MM.1S (cell line): ENCODE results near the gene MYH8.

Experiments
- DNase-seq: peaks from one replicate; pipeline ENCODE4 v3.0.0-alpha.2; 2015
- H2AFZ ChIP-seq: fragments of 300-600 bp; sonication (generic); 2 replicates; pipeline ENCODE4 v1.6.0; 2016; ENCODE audit warnings: antibody characterized with exemption, low read length
- H3F3A ChIP-seq: fragments of 300-600 bp; sonication (generic); 2 replicates; pipeline ENCODE4 v1.6.1; 2016; ENCODE audit warnings: mild to moderate bottlenecking, antibody characterized with exemption, low read length, moderate library complexity, mixed read lengths; ENCODE audit not compliant: insufficient read depth
- H3K27ac ChIP-seq: fragments of 300-600 bp; sonication (generic); 2 replicates; pipeline ENCODE4 v1.5.1; 2016; ENCODE audit warnings: mild to moderate bottlenecking, low read length
- H3K27me3 ChIP-seq: fragments of 300-600 bp; sonication (generic); replicated peaks from 2 replicates; pipeline ENCODE4 v1.6.0; 2016; ENCODE audit warnings: low read length; ENCODE audit not compliant: insufficient read depth
- H3K36me3 ChIP-seq: fragments of 300-600 bp; sonication (generic); replicated peaks from 2 replicates; pipeline ENCODE4 v1.6.1; 2016; ENCODE audit warnings: mild to moderate bottlenecking, low read length, mixed read lengths; ENCODE audit not compliant: insufficient read depth
- H3K4me1 ChIP-seq: fragments of 300-600 bp; sonication (generic); 2 replicates; pipeline ENCODE4 v1.6.1; 2016; ENCODE audit warnings: low read length, mixed read lengths
- H3K4me2 ChIP-seq: fragments of 300-600 bp; sonication (generic); 2 replicates; pipeline ENCODE4 v1.6.0; 2016; ENCODE audit warnings: low read depth, low read length
- H3K4me3 ChIP-seq: fragments of 300-600 bp; sonication (generic); 2 replicates; pipeline ENCODE4 v1.5.1; 2016; ENCODE audit warnings: low read length, mixed read lengths
- H3K79me2 ChIP-seq: fragments of 300-600 bp; sonication (generic); 2 replicates; pipeline ENCODE4 v1.6.1; 2016; ENCODE audit warnings: mixed run types, low read length, mixed read lengths
- H3K9ac ChIP-seq: fragments of 300-600 bp; sonication (generic); 2 replicates; pipeline ENCODE4 v1.6.1; 2016; ENCODE audit warnings: low read length, mixed read lengths
- H3K9me2 ChIP-seq: fragments of 300-600 bp; sonication (generic); replicated peaks from 2 replicates; pipeline ENCODE4 v1.6.1; 2016; ENCODE audit warnings: mild to moderate bottlenecking, low read length, mixed read lengths; ENCODE audit not compliant: insufficient read depth
- H3K9me3 ChIP-seq: fragments of 300-600 bp; sonication (generic); replicated peaks from 2 replicates; pipeline ENCODE4 v1.6.1; 2016; ENCODE audit warnings: mild to moderate bottlenecking, low read length, mixed read lengths; ENCODE audit not compliant: insufficient read depth
- H4K20me1 ChIP-seq: fragments of 300-600 bp; sonication (generic); 2 replicates; pipeline ENCODE4 v1.6.1; 2016; ENCODE audit warnings: mild to moderate bottlenecking, low read length, moderate library complexity, mixed read lengths; ENCODE audit not compliant: insufficient read depth
- EZH2 ChIP-seq: fragments of 300-600 bp; sonication (generic); optimal IDR thresholded peaks from 2 replicates; pipeline ENCODE3; 2017; ENCODE audit warnings: low read depth, mild to moderate bottlenecking, antibody characterized with exemption, low read length, mixed read lengths
- EZH2phosphoT487 ChIP-seq: fragments of 300-600 bp; sonication (generic); IDR thresholded peaks from 2 replicates; pipeline ENCODE4 v1.6.1; 2018; ENCODE audit warnings: antibody characterized with exemption, low read length
- TF ChIP-seq, protein P1 (sequence below): fragments of 300-600 bp; sonication (generic); IDR thresholded peaks from 2 replicates; pipeline ENCODE4 v1.5.1; 2016; ENCODE audit warnings: antibody characterized with exemption, low read length, mixed read lengths

MYH8 gene

DNA sequence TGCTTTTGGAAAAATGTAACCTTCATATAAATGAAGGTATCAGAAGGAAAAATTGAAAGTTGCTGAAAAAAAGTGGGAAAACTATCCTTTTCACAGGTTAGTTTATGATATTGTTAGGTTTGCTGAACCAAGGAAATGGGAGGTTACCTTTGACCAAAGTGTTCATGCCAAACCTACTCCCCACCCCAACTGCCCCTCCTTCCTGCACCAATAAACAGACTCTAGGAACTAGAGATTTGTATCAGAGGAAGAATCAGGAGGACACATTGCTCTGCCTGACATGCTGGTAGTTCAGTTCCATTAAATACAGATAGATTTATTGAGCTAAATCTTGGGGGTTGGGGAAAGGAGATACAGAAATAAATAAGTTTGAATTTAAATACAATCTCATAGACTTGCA, 18.2 kb downstream of the MYH8 start:
- Histone ChIP-seq H3K9me2 (no peaks in the 10 kb centered on the region), H3K79me2 (no peaks in the 10 kb centered on the region), H3K9me3 (no peaks in the 10 kb centered on the region), H3K4me3 (no peak overlapping the region), H3K4me1 (no peaks in the 10 kb centered on the region), H3K27ac (no peak overlapping the region), H3K4me2 (no peak overlapping the region), H3F3A (no peaks in the 10 kb centered on the region), H3K36me3 (no peaks in the 10 kb centered on the region), H2AFZ (no peak overlapping the region), H4K20me1 (no peaks in the 10 kb centered on the region), H3K27me3 (no peaks in the 10 kb centered on the region), H3K9ac (no peak overlapping the region)
- DNase-seq = no peak
- TF ChIP-seq EZH2 = no peak
- TF ChIP-seq, protein P1, sequence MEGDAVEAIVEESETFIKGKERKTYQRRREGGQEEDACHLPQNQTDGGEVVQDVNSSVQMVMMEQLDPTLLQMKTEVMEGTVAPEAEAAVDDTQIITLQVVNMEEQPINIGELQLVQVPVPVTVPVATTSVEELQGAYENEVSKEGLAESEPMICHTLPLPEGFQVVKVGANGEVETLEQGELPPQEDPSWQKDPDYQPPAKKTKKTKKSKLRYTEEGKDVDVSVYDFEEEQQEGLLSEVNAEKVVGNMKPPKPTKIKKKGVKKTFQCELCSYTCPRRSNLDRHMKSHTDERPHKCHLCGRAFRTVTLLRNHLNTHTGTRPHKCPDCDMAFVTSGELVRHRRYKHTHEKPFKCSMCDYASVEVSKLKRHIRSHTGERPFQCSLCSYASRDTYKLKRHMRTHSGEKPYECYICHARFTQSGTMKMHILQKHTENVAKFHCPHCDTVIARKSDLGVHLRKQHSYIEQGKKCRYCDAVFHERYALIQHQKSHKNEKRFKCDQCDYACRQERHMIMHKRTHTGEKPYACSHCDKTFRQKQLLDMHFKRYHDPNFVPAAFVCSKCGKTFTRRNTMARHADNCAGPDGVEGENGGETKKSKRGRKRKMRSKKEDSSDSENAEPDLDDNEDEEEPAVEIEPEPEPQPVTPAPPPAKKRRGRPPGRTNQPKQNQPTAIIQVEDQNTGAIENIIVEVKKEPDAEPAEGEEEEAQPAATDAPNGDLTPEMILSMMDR = no peak
- no peak for TF ChIP-seq EZH2phosphoT487

DNA sequence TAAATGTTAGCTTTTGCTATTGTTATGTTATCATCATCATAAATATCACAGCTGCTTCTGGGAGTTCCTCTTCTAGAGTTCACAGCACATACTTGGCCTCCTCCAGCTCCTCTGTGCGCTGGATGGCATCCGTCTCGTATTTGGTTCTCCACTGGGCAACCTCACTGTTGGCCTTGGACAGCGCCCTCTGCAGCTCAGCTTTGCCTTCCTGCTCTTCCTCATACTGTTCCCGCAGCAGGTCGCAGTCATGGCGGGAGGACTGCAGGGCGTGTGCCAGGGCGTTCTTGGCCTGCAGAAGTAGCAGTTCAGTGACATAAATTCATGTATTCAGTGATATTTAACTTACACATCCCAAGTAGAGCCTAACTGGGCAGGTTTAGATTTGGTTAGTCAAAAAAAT, 23.4 kb downstream of the MYH8 start:
- Histone ChIP-seq H3K4me2 (no peak overlapping the region), H3K27ac (no peak overlapping the region), H3K4me3 (no peak overlapping the region), H3K79me2 (no peaks in the 10 kb centered on the region), H3F3A (no peaks in the 10 kb centered on the region), H3K4me1 (no peaks in the 10 kb centered on the region), H4K20me1 (no peaks in the 10 kb centered on the region), H3K27me3 (no peaks in the 10 kb centered on the region), H3K9me3 (no peaks in the 10 kb centered on the region), H3K9me2 (no peaks in the 10 kb centered on the region), H3K9ac (no peak overlapping the region), H2AFZ (no peak overlapping the region), H3K36me3 (no peaks in the 10 kb centered on the region)
- TF ChIP-seq, protein P1 = no peak
- TF ChIP-seq EZH2 (no peak), EZH2phosphoT487 (no peak)
- DNase-seq = no peak

- no peaks in the 10 kb centered on the region for H4K20me1 ChIP-seq
- no peak overlapping the region for H2AFZ ChIP-seq
- H3K27ac ChIP-seq = no peak overlapping the region
Observed at GRCh38 chr17:10396524-10397163, 25.1 kb downstream of the MYH8 start.

More at GRCh38 chr17:10396524-10397163, 25.1 kb downstream of the MYH8 start:
- no peak for DNase-seq
- Histone ChIP-seq H3F3A (no peaks in the 10 kb centered on the region), H3K9me3 (no peaks in the 10 kb centered on the region), H3K9ac (no peak overlapping the region), H3K4me2 (no peak overlapping the region), H3K36me3 (no peaks in the 10 kb centered on the region), H3K27me3 (no peaks in the 10 kb centered on the region), H3K79me2 (no peaks in the 10 kb centered on the region), H3K4me1 (no peaks in the 10 kb centered on the region), H3K4me3 (no peak overlapping the region), H3K9me2 (no peaks in the 10 kb centered on the region)
- TF ChIP-seq, protein P1 = no peak
- no peak for TF ChIP-seq EZH2
- no peak for TF ChIP-seq EZH2phosphoT487
